Mesothelial cell of epicardium (in vitro differentiated cells): ENCODE data around the gene FAM107B. TPM values are rescaled to one million over a fixed set of nuclear protein-coding genes. Genes with fewer than 3 reads are reported as not detected.

ENCODE experiments used
- DNase-seq, 2 experiments: peaks; one replicate each; pipeline ENCODE4 v3.0.0; 2021; ENCODE audit warnings: low spot score in 2 of 2; ENCODE audit not compliant: unreplicated experiment in 2 of 2
- H3K27ac Mint-ChIP-seq: 2 replicates; pipeline ENCODE4 v1.8.0; 2021; ENCODE audit warnings: mixed read lengths
- H3K27me3 Mint-ChIP-seq: 2 replicates; pipeline ENCODE4 v1.8.0; 2021; ENCODE audit warnings: low read depth, mixed read lengths
- H3K36me3 Mint-ChIP-seq: 2 replicates; pipeline ENCODE4 v1.8.0; 2021; ENCODE audit warnings: mixed read lengths
- H3K4me1 Mint-ChIP-seq: 2 replicates; pipeline ENCODE4 v1.8.0; 2021; ENCODE audit warnings: mixed read lengths
- H3K4me3 Mint-ChIP-seq: 2 replicates; pipeline ENCODE4 v1.8.0; 2021; ENCODE audit warnings: mild to moderate bottlenecking, moderate library complexity, mixed read lengths
- H3K9me3 Mint-ChIP-seq: 2 replicates; pipeline ENCODE4 v1.8.0; 2021; ENCODE audit warnings: mixed read lengths
- CTCF ChIP-seq: fragments of 200-600 bp; sonication (generic); IDR thresholded peaks from one replicate; pipeline ENCODE4 v1.5.0; 2021; ENCODE audit warnings: antibody characterized with exemption; ENCODE audit not compliant: unreplicated experiment
- total RNA-seq: library from RNA; stranded (reverse); gene quantifications from 3 replicates; pipeline ENCODE4 v1.2.1, GENCODE V29; 2021

The FAM107B gene
- total RNA-seq, 1 donor from 2014 or later, result 23.5 TPM

GRCh38 chr10:14574885-14575284, 199.8 kb downstream of the FAM107B start:
- no peak for DNase-seq
- no peak for TF ChIP-seq CTCF
- Mint-ChIP-seq H3K9me3 (no peaks in the 10 kb centered on the region), H3K27ac (no peak overlapping the region), H3K4me1 (peaks cover 18% of the 10 kb centered on the region), H3K36me3 (peaks cover 3% of the 10 kb centered on the region), H3K27me3 (no peaks in the 10 kb centered on the region), H3K4me3 (no peak overlapping the region)

- no peak for TF ChIP-seq CTCF
- Mint-ChIP-seq H3K4me3 (no peak overlapping the region), H3K27me3 (no peaks in the 10 kb centered on the region), H3K9me3 (no peaks in the 10 kb centered on the region), H3K4me1 (peaks cover 18% of the 10 kb centered on the region), H3K36me3 (peaks cover 3% of the 10 kb centered on the region), H3K27ac (no peak overlapping the region)
- no peak for DNase-seq
These were observed 200.4 kb downstream of the FAM107B start for GRCh38 chr10:14574291-14574690.

GRCh38 chr10:14573666-14574261, 200.9 kb downstream of the FAM107B start:
- H3K4me1 Mint-ChIP-seq, result peaks cover 14% of the 10 kb centered on the region
- no peak for DNase-seq
- H3K27me3 Mint-ChIP-seq, result no peaks in the 10 kb centered on the region
- peaks cover 3% of the 10 kb centered on the region for H3K36me3 Mint-ChIP-seq
- no peak for TF ChIP-seq CTCF
- H3K4me3 Mint-ChIP-seq, result no peak overlapping the region
- no peaks in the 10 kb centered on the region for H3K9me3 Mint-ChIP-seq
- H3K27ac Mint-ChIP-seq, result no peak overlapping the region

GRCh38 chr10:14572811-14573210, 201.9 kb downstream of the FAM107B start:
- peaks cover 7% of the 10 kb centered on the region for H3K36me3 Mint-ChIP-seq
- DNase-seq, result no peak
- H3K9me3 Mint-ChIP-seq, result no peaks in the 10 kb centered on the region
- H3K27ac Mint-ChIP-seq, result no peak overlapping the region
- no peak for TF ChIP-seq CTCF
- peaks cover 4% of the 10 kb centered on the region for H3K4me1 Mint-ChIP-seq
- no peak overlapping the region for H3K4me3 Mint-ChIP-seq
- no peaks in the 10 kb centered on the region for H3K27me3 Mint-ChIP-seq

GRCh38 chr10:14571866-14572507, 202.7 kb downstream of the FAM107B start:
- no peak for TF ChIP-seq CTCF
- Mint-ChIP-seq H3K4me3 (no peak overlapping the region), H3K9me3 (peaks cover 4% of the 10 kb centered on the region), H3K4me1 (no peaks in the 10 kb centered on the region), H3K36me3 (peaks cover 13% of the 10 kb centered on the region), H3K27me3 (no peaks in the 10 kb centered on the region), H3K27ac (no peak overlapping the region)
- no peak for DNase-seq

- Mint-ChIP-seq H3K27me3 (no peaks in the 10 kb centered on the region), H3K27ac (no peak overlapping the region)
These were observed 203.9 kb downstream of the FAM107B start for GRCh38 chr10:14570800-14571199.

More at GRCh38 chr10:14570800-14571199, 203.9 kb downstream of the FAM107B start:
- H3K9me3 Mint-ChIP-seq, result peaks cover 8% of the 10 kb centered on the region
- no peaks in the 10 kb centered on the region for H3K4me1 Mint-ChIP-seq
- no peak for TF ChIP-seq CTCF
- no peak for DNase-seq
- no peak overlapping the region for H3K4me3 Mint-ChIP-seq
- peaks cover 17% of the 10 kb centered on the region for H3K36me3 Mint-ChIP-seq
